ENCODE measurements around the gene MICAL2.
A peak's percentile ranks its signal among the peaks of the same experiment; 100 is the strongest.

The MICAL2 gene

GRCh38 chr11:12235947-12236743 lies 125.8 kb downstream of the MICAL2 start:
- TF ChIP-seq NFIC (IDR thresholded peaks at IDR 0.05), result no peak
- no peak for TF ChIP-seq USF1 (IDR thresholded peaks at IDR 0.05)
- TF ChIP-seq EP300 (IDR thresholded peaks at IDR 0.05; ENCODE audit: borderline replicate concordance), result peak; percentile 40; the same call in 1 of the 2 replicates
- no peak for TF ChIP-seq CREB1 (IDR thresholded peaks at IDR 0.05; ENCODE audit: low read depth)
- TF ChIP-seq TAF1 (IDR thresholded peaks at IDR 0.05; ENCODE audit: low read depth), result no peak
- TF ChIP-seq TCF12 (IDR thresholded peaks at IDR 0.05; ENCODE audit: low read depth), result 0 out of 2 replicates have a peak, but pooled peaks have one; percentile 12
- peak; percentile 74 for TF ChIP-seq RAD21 (IDR thresholded peaks at IDR 0.05; ENCODE audit: low read depth)
- no peak for TF ChIP-seq CEBPB (IDR thresholded peaks at IDR 0.05)
- TF ChIP-seq YY1 (IDR thresholded peaks at IDR 0.05; ENCODE audit: low read depth), result no peak
- no peak for TF ChIP-seq TEAD4 (IDR thresholded peaks at IDR 0.05)
- no peak for TF ChIP-seq FOXM1 (IDR thresholded peaks at IDR 0.05; ENCODE audit: borderline replicate concordance, low read depth)
- TF ChIP-seq EGR1 (IDR thresholded peaks at IDR 0.05), result no peak
- TF ChIP-seq ZBTB7A (IDR thresholded peaks at IDR 0.05; ENCODE audit: low read depth), result no peak
- TF ChIP-seq REST (IDR thresholded peaks at IDR 0.05; ENCODE audit: low read depth), result no peak
- no peak; the same call in 1 of the 2 replicates for TF ChIP-seq MAX (IDR thresholded peaks at IDR 0.05)

- TF ChIP-seq CEBPB (IDR thresholded peaks at IDR 0.05) (no peak), TEAD4 (IDR thresholded peaks at IDR 0.05) (no peak), MAX (IDR thresholded peaks at IDR 0.05) (no peak), EP300 (IDR thresholded peaks at IDR 0.05; ENCODE audit: borderline replicate concordance) (no peak), TCF12 (IDR thresholded peaks at IDR 0.05; ENCODE audit: low read depth) (no peak), RAD21 (IDR thresholded peaks at IDR 0.05; ENCODE audit: low read depth) (no peak), EGR1 (IDR thresholded peaks at IDR 0.05) (no peak), REST (IDR thresholded peaks at IDR 0.05; ENCODE audit: low read depth) (no peak), YY1 (IDR thresholded peaks at IDR 0.05; ENCODE audit: low read depth) (no peak), USF1 (IDR thresholded peaks at IDR 0.05) (no peak), FOXM1 (IDR thresholded peaks at IDR 0.05; ENCODE audit: borderline replicate concordance, low read depth) (no peak), CREB1 (IDR thresholded peaks at IDR 0.05; ENCODE audit: low read depth) (no peak), TAF1 (IDR thresholded peaks at IDR 0.05; ENCODE audit: low read depth) (no peak), ZBTB7A (IDR thresholded peaks at IDR 0.05; ENCODE audit: low read depth) (no peak), NFIC (IDR thresholded peaks at IDR 0.05) (no peak)
These were observed 126.3 kb downstream of the MICAL2 start for GRCh38 chr11:12236744-12237101.

- no peak for TF ChIP-seq TEAD4 (IDR thresholded peaks at IDR 0.05)
- no peak for TF ChIP-seq MAX (IDR thresholded peaks at IDR 0.05)
- TF ChIP-seq EGR1 (IDR thresholded peaks at IDR 0.05), result no peak
- no peak for TF ChIP-seq USF1 (IDR thresholded peaks at IDR 0.05)
- TF ChIP-seq EP300 (IDR thresholded peaks at IDR 0.05; ENCODE audit: borderline replicate concordance), result no peak
- TF ChIP-seq CREB1 (IDR thresholded peaks at IDR 0.05; ENCODE audit: low read depth), result no peak
- TF ChIP-seq CEBPB (IDR thresholded peaks at IDR 0.05), result no peak
- no peak for TF ChIP-seq TCF12 (IDR thresholded peaks at IDR 0.05; ENCODE audit: low read depth)
- no peak for TF ChIP-seq RAD21 (IDR thresholded peaks at IDR 0.05; ENCODE audit: low read depth)
- TF ChIP-seq YY1 (IDR thresholded peaks at IDR 0.05; ENCODE audit: low read depth), result no peak
- no peak for TF ChIP-seq ZBTB7A (IDR thresholded peaks at IDR 0.05; ENCODE audit: low read depth)
- TF ChIP-seq NFIC (IDR thresholded peaks at IDR 0.05), result no peak
- TF ChIP-seq TAF1 (IDR thresholded peaks at IDR 0.05; ENCODE audit: low read depth), result no peak
- TF ChIP-seq REST (IDR thresholded peaks at IDR 0.05; ENCODE audit: low read depth), result no peak
- TF ChIP-seq FOXM1 (IDR thresholded peaks at IDR 0.05; ENCODE audit: borderline replicate concordance, low read depth), result no peak
These were observed 127.0 kb downstream of the MICAL2 start for GRCh38 chr11:12237381-12237784.

Data from Ishikawa (cell line).